ENCODE measurements around the gene NEK3. TPM values are rescaled to one million over a fixed set of nuclear protein-coding genes. Genes with fewer than 3 reads are reported as not detected.
"Not testable (repeated sequence)": the region's sequence is repeated elsewhere in the genome, so short reads cannot be mapped to it uniquely, and the experiment has no call there.

Gene NEK3
- total RNA-seq, 1 donor from 2014 or later, result 14.8 TPM

GRCh38 chr13:52085421-52085820 lies 74.0 kb downstream of the NEK3 start:
- Mint-ChIP-seq H3K4me1 (ENCODE audit: low read depth) (peaks cover 3% of the 10 kb centered on the region), H3K27ac (ENCODE audit: unreplicated experiment) (no peak overlapping the region)

GRCh38 chr13:52084981-52085380 lies 74.4 kb downstream of the NEK3 start:
- not testable (repeated sequence) for H3K27ac Mint-ChIP-seq (ENCODE audit: unreplicated experiment); H3K27me3 Mint-ChIP-seq (ENCODE audit: low read depth); H3K9me3 Mint-ChIP-seq (ENCODE audit: low read depth); H3K4me3 Mint-ChIP-seq (ENCODE audit: unreplicated experiment); DNase-seq (ENCODE audit: low spot score); H3K4me1 Mint-ChIP-seq (ENCODE audit: low read depth); H3K36me3 Mint-ChIP-seq (ENCODE audit: low read depth)

More at GRCh38 chr13:52085421-52085820, 74.0 kb downstream of the NEK3 start:
- TF ChIP-seq CTCF (IDR thresholded peaks at IDR 0.05), result no peak
- peaks cover 2% of the 10 kb centered on the region for H3K36me3 Mint-ChIP-seq (ENCODE audit: low read depth)
- DNase-seq (ENCODE audit: low spot score), result no peak
- H3K9me3 Mint-ChIP-seq (ENCODE audit: low read depth), result no peaks in the 10 kb centered on the region
- H3K4me3 Mint-ChIP-seq (ENCODE audit: unreplicated experiment), result no peak overlapping the region
- H3K27me3 Mint-ChIP-seq (ENCODE audit: low read depth), result peaks cover 4% of the 10 kb centered on the region

Other genes with a start within 250 kb of the NEK3 start
- 11.9 to 16.8 TPM (median 16.6 TPM) in 3 replicates for gene ATP7B, start 148.1 kb downstream of the NEK3 start, total RNA-seq
- 49.2 to 56.9 TPM (median 49.8 TPM) in 3 replicates for gene ALG11, start 147.2 kb downstream of the NEK3 start, total RNA-seq
- 22.3 to 27.6 TPM (median 24.4 TPM) in 3 replicates for gene UTP14C, start 134.9 kb downstream of the NEK3 start, total RNA-seq
- 0.15 to 0.68 TPM (median 0.40 TPM) in 3 replicates for gene NEK5, start 30.5 kb downstream of the NEK3 start, total RNA-seq
- gene THSD1, start 246.6 kb upstream of the NEK3 start, total RNA-seq, result 6.5 to 12.5 TPM (median 6.7 TPM) in 3 replicates